Left ventricle myocardium inferior (tissue), 1 donor: ENCODE data around the gene RNF13. TPM values are rescaled to one million over a fixed set of nuclear protein-coding genes. Genes with fewer than 3 reads are reported as not detected.

Source experiments
- DNase-seq: peaks from one replicate; pipeline ENCODE4 v3.0.0-alpha.2; 2020
- H3K27ac ChIP-seq: fragments of 200-600 bp; replicated peaks from 2 replicates; pipeline ENCODE4 v1.8.0; 2021
- H3K27me3 ChIP-seq: fragments of 200-600 bp; 2 replicates; pipeline ENCODE4 v1.8.0; 2021; ENCODE audit warnings: low read depth
- H3K36me3 ChIP-seq: fragments of 200-600 bp; 2 replicates; pipeline ENCODE4 v1.8.0; 2021
- H3K4me1 ChIP-seq: fragments of 200-600 bp; 2 replicates; pipeline ENCODE4 v1.8.0; 2021
- H3K4me3 ChIP-seq: fragments of 200-600 bp; 2 replicates; pipeline ENCODE4 v1.8.0; 2021; ENCODE audit warnings: mild to moderate bottlenecking, moderate library complexity
- H3K9me3 ChIP-seq: fragments of 200-600 bp; replicated peaks from 2 replicates; pipeline ENCODE4 v1.8.0; 2021
- CTCF ChIP-seq: fragments of 200-600 bp; IDR thresholded peaks from 2 replicates; pipeline ENCODE4 v1.8.0; 2021; ENCODE audit warnings: antibody characterized with exemption, mild to moderate bottlenecking, borderline replicate concordance
- intact Hi-C: fragments of 100-400 bp; cut with micrococcal nuclease; formaldehyde crosslinking; loops from one replicate; pipeline ENCODE4 v1.11.0; 2022
- total RNA-seq: library from RNA; stranded (reverse); fragmentation: NEBNext Ultra II Directional; extraction: Animal tissue kit (Norgen Biotek cat#: 25700); gene quantifications from one replicate; pipeline ENCODE4 v1.2.1, GENCODE V29; 2021
- donor health status: DM: no; HTN: yes; CAD: no; lungs with severe emphysema.

Gene RNF13
- total RNA-seq, 1 donor from 2014 or later, result 47.7 TPM

GRCh38 chr3:149850787-149851584 lies 38.0 kb downstream of the RNF13 start:
- Histone ChIP-seq H3K9me3 (no peaks in the 10 kb centered on the region), H3K27ac (no peak overlapping the region), H3K36me3 (peaks cover 36% of the 10 kb centered on the region), H3K27me3 (no peaks in the 10 kb centered on the region), H3K4me1 (peaks cover 10% of the 10 kb centered on the region), H3K4me3 (no peak overlapping the region)
- intact Hi-C loops, result no loop called here
- TF ChIP-seq CTCF, result no peak
- no peak for DNase-seq

- no peak for TF ChIP-seq CTCF
- Histone ChIP-seq H3K4me1 (no peaks in the 10 kb centered on the region), H3K27me3 (no peaks in the 10 kb centered on the region), H3K27ac (no peak overlapping the region), H3K36me3 (peaks cover 40% of the 10 kb centered on the region), H3K9me3 (no peaks in the 10 kb centered on the region), H3K4me3 (no peak overlapping the region)
- intact Hi-C loops, result no loop called here
- no peak for DNase-seq
Observed at GRCh38 chr3:149858911-149859310, 45.9 kb downstream of the RNF13 start.

- H3K36me3 ChIP-seq, result peaks cover 25% of the 10 kb centered on the region
- no peak overlapping the region for H3K4me3 ChIP-seq
- no peak for TF ChIP-seq CTCF
- no peaks in the 10 kb centered on the region for H3K9me3 ChIP-seq
- intact Hi-C loops, result no loop called here
- no peak overlapping the region for H3K27ac ChIP-seq
- DNase-seq, result no peak
- no peaks in the 10 kb centered on the region for H3K4me1 ChIP-seq
- no peaks in the 10 kb centered on the region for H3K27me3 ChIP-seq
Observed at GRCh38 chr3:149860881-149861280, 47.9 kb downstream of the RNF13 start.

GRCh38 chr3:149867563-149867962 lies 54.5 kb downstream of the RNF13 start:
- peaks cover 28% of the 10 kb centered on the region for H3K9me3 ChIP-seq
- no peak overlapping the region for H3K4me3 ChIP-seq
- intact Hi-C loops, result no loop called here
- peaks cover 19% of the 10 kb centered on the region for H3K36me3 ChIP-seq
- H3K27ac ChIP-seq, result no peak overlapping the region
- H3K4me1 ChIP-seq, result no peaks in the 10 kb centered on the region
- no peaks in the 10 kb centered on the region for H3K27me3 ChIP-seq
- no peak for TF ChIP-seq CTCF
- no peak for DNase-seq

- no peak overlapping the region for H3K4me3 ChIP-seq
- H3K27ac ChIP-seq, result no peak overlapping the region
- intact Hi-C loops, result no loop called here
- H3K27me3 ChIP-seq, result no peaks in the 10 kb centered on the region
- no peak for DNase-seq
- no peaks in the 10 kb centered on the region for H3K4me1 ChIP-seq
- TF ChIP-seq CTCF, result no peak
- H3K9me3 ChIP-seq, result peaks cover 23% of the 10 kb centered on the region
- H3K36me3 ChIP-seq, result peaks cover 35% of the 10 kb centered on the region
Observed at GRCh38 chr3:149871855-149872254, 58.8 kb downstream of the RNF13 start.
